Activated CD4-positive, alpha-beta T cell treated with anti-CD3 and anti-CD28 coated beads, Interleukin-2, amount 10 ng/mL, durations not matched to agents 7 days and 5 days (primary cell): Measurements from ENCODE around the gene SLC4A1. TPM values are rescaled to one million over a fixed set of nuclear protein-coding genes. Genes with fewer than 3 reads are reported as not detected.
A peak's percentile ranks its signal among the peaks of the same experiment; 100 is the strongest.

Source experiments
- CTCF ChIA-PET: fragments of 350-600 bp; sonication (Branson Sonifier 250); formaldehyde crosslinking; loops from one replicate; lab custom pipeline; 2021; ENCODE audit warnings: antibody characterized with exemption; lab: Charles Lee
- POLR2A ChIA-PET: fragments of 350-600 bp; sonication (Branson Sonifier 250); formaldehyde crosslinking; loops from one replicate; lab custom pipeline; 2021; ENCODE audit warnings: antibody characterized with exemption; lab: Charles Lee
- DNase-seq: peaks from one replicate; pipeline ENCODE4 v3.0.0-alpha.2; 2020
- H3K27ac Mint-ChIP-seq: one replicate; pipeline ENCODE4 v1.8.0; 2021; ENCODE audit warnings: mild to moderate bottlenecking, moderate library complexity, mixed read lengths
- H3K27me3 Mint-ChIP-seq: one replicate; pipeline ENCODE4 v1.8.0; 2021; ENCODE audit warnings: mixed read lengths
- H3K36me3 Mint-ChIP-seq: one replicate; pipeline ENCODE4 v1.8.0; 2021; ENCODE audit warnings: low read depth, mixed read lengths
- H3K4me1 Mint-ChIP-seq: one replicate; pipeline ENCODE4 v1.8.0; 2021; ENCODE audit warnings: mixed read lengths
- H3K4me3 Mint-ChIP-seq: one replicate; pipeline ENCODE4 v1.8.0; 2021; ENCODE audit warnings: mild to moderate bottlenecking, moderate library complexity, mixed read lengths
- H3K9me3 Mint-ChIP-seq: one replicate; pipeline ENCODE4 v1.8.0; 2021; ENCODE audit warnings: mixed read lengths
- total RNA-seq, 2 experiments: library from RNA; stranded (reverse); gene quantifications; one replicate each; pipeline ENCODE4 v1.2.3, GENCODE V29; 2021

Gene SLC4A1
- total RNA-seq, 2 experiments from 2014 or later = not detected

DNA sequence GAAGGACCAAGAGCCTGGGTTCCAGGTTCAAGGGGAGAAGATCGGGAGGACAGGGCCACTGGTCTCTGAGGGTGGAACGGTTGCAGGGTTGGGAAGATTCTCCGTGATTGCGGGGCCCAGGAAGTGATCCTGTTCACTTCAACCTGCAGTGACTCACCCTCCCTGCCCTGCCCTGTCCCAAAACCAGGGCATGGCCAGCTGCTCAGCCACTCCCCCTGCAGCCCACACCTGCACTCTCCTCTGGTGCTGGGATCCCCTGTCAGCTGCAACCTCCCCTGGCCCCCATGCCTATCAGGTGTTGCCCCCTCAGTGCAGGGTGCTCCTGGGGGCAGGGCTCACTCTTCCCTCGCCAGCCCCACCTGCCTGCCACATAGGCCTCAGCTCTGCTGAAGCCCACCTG is 41.5 kb upstream of the SLC4A1 start:
- DNase-seq = no peak
- ChIA-PET POLR2A (no interaction called here), CTCF (interaction anchor here (1.3 to 1.7 kb wide), 3 partner anchors 21 to 91 kb away, joined by 4 to 7 read pairs (median 4); partner anchors contain the start of gene FAM171A2)
- Mint-ChIP-seq H3K4me3 (no peak overlapping the region), H3K27me3 (peaks cover 47% of the 10 kb centered on the region), H3K9me3 (no peaks in the 10 kb centered on the region), H3K36me3 (no peaks in the 10 kb centered on the region), H3K27ac (no peak overlapping the region), H3K4me1 (peaks cover 14% of the 10 kb centered on the region)

GRCh38 chr17:44308865-44309264 is 40.9 kb upstream of the SLC4A1 start:
- Mint-ChIP-seq H3K27me3 (peaks cover 43% of the 10 kb centered on the region), H3K4me1 (peaks cover 15% of the 10 kb centered on the region), H3K4me3 (peak overlapping the region; percentile 43), H3K9me3 (no peaks in the 10 kb centered on the region), H3K27ac (no peak overlapping the region), H3K36me3 (peaks cover 2% of the 10 kb centered on the region)
- DNase-seq = no peak
- ChIA-PET CTCF (interaction anchor here (1.0 to 1.7 kb wide), 3 partner anchors 55 to 99 kb away, joined by 4 read pairs; partner anchors contain the start of gene FAM171A2), POLR2A (no interaction called here)

DNA sequence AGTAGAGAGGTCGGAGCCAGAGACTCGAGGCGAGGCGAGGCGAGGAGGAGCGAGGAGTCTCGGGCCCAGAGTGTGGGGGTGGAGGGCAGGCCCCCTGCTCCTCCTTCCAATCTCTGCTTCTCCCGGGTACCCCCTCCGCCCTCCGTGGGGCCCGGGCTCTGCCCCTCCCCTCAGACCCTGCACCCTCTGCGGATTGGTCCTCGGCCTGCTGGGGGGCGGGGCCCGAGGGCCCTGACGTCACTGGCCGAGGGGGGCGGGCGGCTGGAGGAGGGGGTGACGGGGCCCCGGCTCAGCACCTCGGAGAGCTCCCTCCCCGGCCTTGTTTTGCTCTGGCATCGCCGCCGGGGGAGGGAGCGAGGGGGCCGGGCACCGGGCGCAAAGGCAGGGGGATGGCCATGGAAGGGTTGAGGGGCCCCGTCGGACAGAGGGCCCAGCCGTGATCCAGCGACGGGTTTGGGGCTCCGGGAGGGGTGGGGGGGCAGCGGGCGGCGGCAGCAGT is 40.4 kb upstream of the SLC4A1 start, which contains the start of gene RUNDC3A:
Gene RUNDC3A, plus strand, starts transcription at position 282 of the 499 bp plus-strand sequence. CDS start 232 bp downstream, outside the sequence.
- ChIA-PET POLR2A (interaction anchor here (0.6 kb wide), 1 partner anchor 920 kb away, joined by 3 read pairs; no protein-coding TSS in a partner anchor), CTCF (interaction anchor here (0.6 to 1.0 kb wide), 2 partner anchors 55 to 99 kb away, joined by 4 to 5 read pairs; no protein-coding TSS in a partner anchor)
- peaks cover 16% of the 10 kb centered on the region for H3K4me1 Mint-ChIP-seq
- H3K27ac Mint-ChIP-seq = no peak within 1 kb of the TSS
- H3K4me3 Mint-ChIP-seq = peak within 1 kb of the TSS; percentile 43
- H3K36me3 Mint-ChIP-seq = peaks cover 2% of the 10 kb centered on the region
- peak; percentile 82 for DNase-seq
- peaks cover 43% of the 10 kb centered on the region for H3K27me3 Mint-ChIP-seq
- no peaks in the 10 kb centered on the region for H3K9me3 Mint-ChIP-seq

GRCh38 chr17:44307387-44308186 is 39.7 kb upstream of the SLC4A1 start:
- Mint-ChIP-seq H3K9me3 (no peaks in the 10 kb centered on the region), H3K27ac (no peak overlapping the region), H3K36me3 (peaks cover 2% of the 10 kb centered on the region), H3K4me1 (peaks cover 16% of the 10 kb centered on the region), H3K27me3 (peaks cover 42% of the 10 kb centered on the region), H3K4me3 (no peak overlapping the region)
- ChIA-PET POLR2A (interaction anchor here (0.6 kb wide), 1 partner anchor 920 kb away, joined by 3 read pairs; no protein-coding TSS in a partner anchor), CTCF (interaction anchor here (0.6 to 1.0 kb wide), 2 partner anchors 54 to 98 kb away, joined by 4 to 5 read pairs; no protein-coding TSS in a partner anchor)
- DNase-seq = no peak

- Mint-ChIP-seq H3K4me1 (peaks cover 14% of the 10 kb centered on the region), H3K9me3 (no peaks in the 10 kb centered on the region), H3K27ac (no peak overlapping the region), H3K4me3 (no peak overlapping the region), H3K27me3 (peaks cover 32% of the 10 kb centered on the region), H3K36me3 (peaks cover 2% of the 10 kb centered on the region)
- ChIA-PET POLR2A (no interaction called here), CTCF (interaction anchor here (0.6 kb wide), 1 partner anchor 18 kb away, joined by 3 read pairs; no protein-coding TSS in a partner anchor)
- DNase-seq = no peak
Measured at GRCh38 chr17:44304651-44305050, 36.7 kb upstream of the SLC4A1 start.

DNA sequence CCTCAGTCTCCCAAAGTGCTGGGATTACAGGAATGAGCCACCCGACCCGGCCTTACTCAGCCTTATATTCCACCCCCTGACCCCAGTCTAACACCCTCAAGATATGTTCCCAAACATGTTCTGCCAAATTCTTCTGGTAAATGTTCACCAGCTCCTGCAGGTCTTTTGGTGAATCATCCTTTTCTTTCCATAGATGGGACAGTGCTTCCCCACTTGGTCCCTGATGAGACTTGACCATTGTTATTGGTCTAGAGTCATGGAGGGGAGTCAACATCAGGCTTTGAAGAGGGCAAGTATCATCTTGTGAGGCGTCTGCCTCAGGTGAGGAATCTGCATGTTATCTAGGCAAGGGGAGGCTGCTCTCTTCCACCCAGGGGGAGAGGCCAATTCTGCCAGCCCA is 30.0 kb upstream of the SLC4A1 start:
- CTCF ChIA-PET = no interaction called here

DNA sequence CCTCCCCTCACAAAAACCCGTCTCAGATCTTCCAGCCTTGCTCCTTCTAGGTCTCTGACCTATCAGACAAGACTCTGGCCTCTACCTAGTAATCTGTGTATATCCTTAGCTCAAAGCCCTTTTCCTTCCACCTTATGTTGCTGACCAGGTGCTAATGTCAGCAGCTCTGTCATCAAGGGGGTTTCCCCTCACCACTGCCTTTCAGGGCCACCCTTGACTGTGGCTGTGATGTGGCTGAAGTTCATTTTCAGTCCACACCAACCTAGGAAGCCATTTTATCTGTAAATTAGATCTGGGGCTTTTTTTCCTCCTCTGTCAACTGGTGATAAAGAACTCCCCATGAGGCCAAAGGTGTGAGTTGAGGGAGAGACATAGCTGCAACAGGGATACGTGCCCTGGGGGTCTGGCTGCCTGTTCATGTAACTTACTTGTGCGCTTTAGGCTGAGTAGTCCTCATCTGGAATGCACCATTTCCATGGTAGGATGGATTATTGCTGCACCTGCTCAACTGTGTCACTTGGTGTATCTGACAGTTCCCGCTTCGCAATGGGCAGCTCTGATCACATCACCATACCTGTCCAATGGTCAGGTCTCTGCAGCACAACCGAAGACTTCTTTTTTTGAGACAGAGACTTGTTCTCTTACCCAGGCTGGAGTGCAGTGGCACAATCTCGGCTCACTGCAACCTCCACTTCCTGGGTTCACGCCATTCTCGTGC is 25.7 kb upstream of the SLC4A1 start:
- no peak for DNase-seq
- peaks cover 11% of the 10 kb centered on the region for H3K27me3 Mint-ChIP-seq
- POLR2A ChIA-PET = no interaction called here
- no peak overlapping the region for H3K4me3 Mint-ChIP-seq
- no peaks in the 10 kb centered on the region for H3K9me3 Mint-ChIP-seq
- CTCF ChIA-PET = interaction anchor here (1.3 kb wide), 1 partner anchor 105 kb away, joined by 4 read pairs; no protein-coding TSS in a partner anchor
- no peak overlapping the region for H3K27ac Mint-ChIP-seq
- no peaks in the 10 kb centered on the region for H3K4me1 Mint-ChIP-seq
- no peaks in the 10 kb centered on the region for H3K36me3 Mint-ChIP-seq

More for the DNA sequence above, 30.0 kb upstream of the SLC4A1 start:
- no peaks in the 10 kb centered on the region for H3K4me1 Mint-ChIP-seq
- H3K27ac Mint-ChIP-seq = no peak overlapping the region
- POLR2A ChIA-PET = no interaction called here
- H3K4me3 Mint-ChIP-seq = no peak overlapping the region
- DNase-seq = no peak
- no peaks in the 10 kb centered on the region for H3K9me3 Mint-ChIP-seq
- peaks cover 6% of the 10 kb centered on the region for H3K27me3 Mint-ChIP-seq
- H3K36me3 Mint-ChIP-seq = no peaks in the 10 kb centered on the region

DNA sequence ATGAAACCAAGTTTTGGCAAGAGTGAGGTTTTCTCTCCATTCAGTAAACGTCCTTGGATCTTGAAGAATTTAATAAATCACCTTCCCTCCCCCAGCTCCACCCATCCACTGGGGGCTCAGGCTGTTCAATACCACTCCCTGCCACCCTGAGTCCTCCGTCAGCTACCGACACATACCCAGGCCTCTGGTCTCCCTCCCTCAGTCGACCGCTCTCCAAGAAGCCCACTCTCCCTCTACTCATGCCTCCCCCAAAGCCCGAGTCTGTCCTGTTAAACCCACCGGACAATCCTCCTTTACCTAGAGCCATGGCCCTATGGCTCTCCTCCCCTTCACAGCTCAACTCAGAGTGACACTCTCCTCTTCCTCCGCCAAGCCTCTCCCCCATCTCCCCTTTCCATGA is 19.7 kb upstream of the SLC4A1 start:
- Mint-ChIP-seq H3K4me3 (no peak overlapping the region), H3K27ac (no peak overlapping the region), H3K9me3 (no peaks in the 10 kb centered on the region), H3K36me3 (no peaks in the 10 kb centered on the region), H3K27me3 (peaks cover 16% of the 10 kb centered on the region), H3K4me1 (no peaks in the 10 kb centered on the region)
- CTCF ChIA-PET = interaction anchor here (0.6 to 0.8 kb wide), 2 partner anchors 78 to 158 kb away, joined by 4 read pairs; no protein-coding TSS in a partner anchor
- POLR2A ChIA-PET = no interaction called here
- no peak for DNase-seq

- H3K4me1 Mint-ChIP-seq = peaks cover 10% of the 10 kb centered on the region
- CTCF ChIA-PET = no interaction called here
Measured at GRCh38 chr17:44284024-44284400, 16.1 kb upstream of the SLC4A1 start.

GRCh38 chr17:44283344-44284023 is 15.5 kb upstream of the SLC4A1 start:
- CTCF ChIA-PET = interaction anchor here (1.5 kb wide), 1 partner anchor 10 kb away, joined by 4 read pairs; no protein-coding TSS in a partner anchor
- POLR2A ChIA-PET = no interaction called here

More at GRCh38 chr17:44284024-44284400, 16.1 kb upstream of the SLC4A1 start:
- POLR2A ChIA-PET = no interaction called here
- H3K4me3 Mint-ChIP-seq = no peak overlapping the region
- DNase-seq = no peak
- H3K9me3 Mint-ChIP-seq = no peaks in the 10 kb centered on the region
- H3K36me3 Mint-ChIP-seq = no peaks in the 10 kb centered on the region
- no peak overlapping the region for H3K27ac Mint-ChIP-seq
- peaks cover 5% of the 10 kb centered on the region for H3K27me3 Mint-ChIP-seq

DNA sequence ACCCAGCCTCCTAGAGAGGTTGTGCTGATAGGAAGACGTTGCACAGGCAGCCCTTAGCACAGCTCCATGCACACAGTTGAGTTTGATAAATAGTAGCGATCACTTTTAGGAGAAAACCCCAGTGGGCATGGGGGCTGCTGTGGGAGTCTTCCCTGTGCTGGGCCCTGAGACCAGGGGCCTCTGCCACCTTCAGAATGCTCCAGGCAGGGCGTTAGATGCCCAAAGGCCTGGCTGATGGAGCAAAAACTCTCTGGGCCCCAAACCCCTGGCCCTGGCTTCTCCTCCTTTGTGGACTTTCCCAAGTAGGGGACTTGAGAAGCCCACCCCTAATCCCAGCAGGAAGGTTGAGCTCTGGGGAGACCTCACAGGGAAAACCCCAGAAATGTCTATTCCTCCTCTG is 14.3 kb upstream of the SLC4A1 start:
- Mint-ChIP-seq H3K4me1 (peaks cover 10% of the 10 kb centered on the region), H3K4me3 (no peak overlapping the region), H3K36me3 (no peaks in the 10 kb centered on the region), H3K27me3 (peaks cover 8% of the 10 kb centered on the region), H3K9me3 (no peaks in the 10 kb centered on the region), H3K27ac (no peak overlapping the region)
- POLR2A ChIA-PET = no interaction called here
- DNase-seq = no peak
- CTCF ChIA-PET = interaction anchor here (1.0 to 1.5 kb wide), 2 partner anchors 9 to 63 kb away, joined by 3 to 4 read pairs; partner anchors contain the start of gene UBTF

More at GRCh38 chr17:44283344-44284023, 15.5 kb upstream of the SLC4A1 start:
- no peaks in the 10 kb centered on the region for H3K9me3 Mint-ChIP-seq
- H3K36me3 Mint-ChIP-seq = no peaks in the 10 kb centered on the region
- peaks cover 5% of the 10 kb centered on the region for H3K27me3 Mint-ChIP-seq
- DNase-seq = no peak
- H3K27ac Mint-ChIP-seq = no peak overlapping the region
- H3K4me1 Mint-ChIP-seq = peaks cover 10% of the 10 kb centered on the region
- no peak overlapping the region for H3K4me3 Mint-ChIP-seq

- ChIA-PET POLR2A (no interaction called here), CTCF (interaction anchor here (0.6 kb wide), 1 partner anchor 225 kb away, joined by 4 read pairs; no protein-coding TSS in a partner anchor)
- DNase-seq = no peak
- Mint-ChIP-seq H3K36me3 (no peaks in the 10 kb centered on the region), H3K4me3 (no peak overlapping the region), H3K4me1 (peaks cover 10% of the 10 kb centered on the region), H3K9me3 (no peaks in the 10 kb centered on the region), H3K27me3 (peaks cover 8% of the 10 kb centered on the region), H3K27ac (no peak overlapping the region)
Measured at GRCh38 chr17:44281570-44281969, 13.6 kb upstream of the SLC4A1 start.
